LNCaP clone FGC (cell line): ENCODE data around the gene DLG4.
A peak's percentile ranks its signal among the peaks of the same experiment; 100 is the strongest.

Experiments
- DNase-seq: peaks from one replicate; pipeline ENCODE4 v3.0.0-alpha.2; 2011; ENCODE audit warnings: low read depth
- H3K4me3 ChIP-seq: 2 replicates; pipeline ENCODE4 v1.5.1; 2011; ENCODE audit warnings: mild to moderate bottlenecking, low read depth, low read length, control low read depth
- TF ChIP-seq, protein P1 (sequence below): IDR thresholded peaks from 2 replicates; pipeline ENCODE4 v1.5.1; 2012; ENCODE audit warnings: mild to moderate bottlenecking; ENCODE audit not compliant: control insufficient read depth, insufficient read depth; ENCODE audit errors: extremely low read depth

Gene DLG4

GRCh38 chr17:7240375-7240774 lies 20.7 kb upstream of the DLG4 start:
- TF ChIP-seq, protein P1, sequence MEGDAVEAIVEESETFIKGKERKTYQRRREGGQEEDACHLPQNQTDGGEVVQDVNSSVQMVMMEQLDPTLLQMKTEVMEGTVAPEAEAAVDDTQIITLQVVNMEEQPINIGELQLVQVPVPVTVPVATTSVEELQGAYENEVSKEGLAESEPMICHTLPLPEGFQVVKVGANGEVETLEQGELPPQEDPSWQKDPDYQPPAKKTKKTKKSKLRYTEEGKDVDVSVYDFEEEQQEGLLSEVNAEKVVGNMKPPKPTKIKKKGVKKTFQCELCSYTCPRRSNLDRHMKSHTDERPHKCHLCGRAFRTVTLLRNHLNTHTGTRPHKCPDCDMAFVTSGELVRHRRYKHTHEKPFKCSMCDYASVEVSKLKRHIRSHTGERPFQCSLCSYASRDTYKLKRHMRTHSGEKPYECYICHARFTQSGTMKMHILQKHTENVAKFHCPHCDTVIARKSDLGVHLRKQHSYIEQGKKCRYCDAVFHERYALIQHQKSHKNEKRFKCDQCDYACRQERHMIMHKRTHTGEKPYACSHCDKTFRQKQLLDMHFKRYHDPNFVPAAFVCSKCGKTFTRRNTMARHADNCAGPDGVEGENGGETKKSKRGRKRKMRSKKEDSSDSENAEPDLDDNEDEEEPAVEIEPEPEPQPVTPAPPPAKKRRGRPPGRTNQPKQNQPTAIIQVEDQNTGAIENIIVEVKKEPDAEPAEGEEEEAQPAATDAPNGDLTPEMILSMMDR = no peak
- peak overlapping the region; percentile 97 for H3K4me3 ChIP-seq
- DNase-seq = no peak

DNA sequence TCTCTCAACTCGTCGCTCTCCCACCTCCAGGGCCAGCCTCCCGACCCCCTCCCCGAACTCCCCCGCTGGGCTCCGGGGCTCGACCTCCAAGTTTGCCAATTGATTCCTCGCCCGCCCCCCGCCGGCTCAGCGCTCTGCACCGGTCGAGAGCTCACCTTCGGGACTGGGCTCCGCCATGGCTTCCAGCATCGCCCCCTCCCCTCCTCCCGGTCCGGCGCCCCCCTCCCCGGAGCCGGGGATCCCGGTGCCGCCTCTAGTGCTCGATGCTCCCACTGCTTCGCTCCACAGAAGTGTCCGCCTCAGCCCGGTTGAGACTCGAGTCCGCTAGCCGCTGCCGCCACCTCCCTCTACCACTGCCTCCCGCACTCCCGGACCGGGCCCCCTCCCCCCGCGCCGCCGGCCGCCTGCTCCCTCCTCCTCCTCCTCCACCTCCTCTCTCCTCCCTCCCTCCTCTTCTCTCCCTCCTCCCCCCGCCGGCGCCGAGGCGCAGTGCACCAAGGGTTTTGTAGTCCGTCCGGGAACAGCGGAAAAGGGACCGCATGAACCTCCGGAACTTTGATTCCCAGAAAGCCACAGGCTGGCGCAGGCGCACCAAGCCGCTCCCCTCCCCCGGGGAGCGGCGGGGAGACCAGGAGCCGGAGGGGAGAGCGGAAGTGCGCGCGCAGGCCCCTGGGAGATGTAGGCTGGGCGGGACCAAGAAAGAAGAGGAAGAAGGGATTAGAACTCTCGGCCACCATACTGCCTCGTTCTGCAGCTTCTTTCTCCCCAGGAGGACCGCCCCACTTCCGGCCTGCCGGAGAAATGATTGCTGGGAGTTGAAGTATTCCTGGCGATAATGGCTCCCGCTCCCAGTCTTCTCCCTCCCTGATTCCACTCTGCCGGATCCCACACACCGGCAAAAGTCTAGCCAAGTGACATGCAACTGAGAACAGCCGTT lies 19.7 kb upstream of the DLG4 start, which contains the start of gene PHF23:
TSS of gene PHF23 (minus strand) at position 367 of the 937 bp plus-strand sequence. CDS start at position 189, 178 bp downstream.
- TF ChIP-seq, protein P1 = no peak
- DNase-seq = peak; percentile 98
- H3K4me3 ChIP-seq = peak within 1 kb of the TSS; percentile 98

- peak overlapping the region; percentile 98 for H3K4me3 ChIP-seq
- DNase-seq = no peak
Measured at GRCh38 chr17:7238420-7239090, 18.9 kb upstream of the DLG4 start.

GRCh38 chr17:7237761-7238419 lies 18.3 kb upstream of the DLG4 start:
- peak overlapping the region; percentile 98 for H3K4me3 ChIP-seq
- no peak for DNase-seq
- TF ChIP-seq, protein P1 = no peak

More at GRCh38 chr17:7238420-7239090, 18.9 kb upstream of the DLG4 start:
- TF ChIP-seq, protein P1 = no peak

DNA sequence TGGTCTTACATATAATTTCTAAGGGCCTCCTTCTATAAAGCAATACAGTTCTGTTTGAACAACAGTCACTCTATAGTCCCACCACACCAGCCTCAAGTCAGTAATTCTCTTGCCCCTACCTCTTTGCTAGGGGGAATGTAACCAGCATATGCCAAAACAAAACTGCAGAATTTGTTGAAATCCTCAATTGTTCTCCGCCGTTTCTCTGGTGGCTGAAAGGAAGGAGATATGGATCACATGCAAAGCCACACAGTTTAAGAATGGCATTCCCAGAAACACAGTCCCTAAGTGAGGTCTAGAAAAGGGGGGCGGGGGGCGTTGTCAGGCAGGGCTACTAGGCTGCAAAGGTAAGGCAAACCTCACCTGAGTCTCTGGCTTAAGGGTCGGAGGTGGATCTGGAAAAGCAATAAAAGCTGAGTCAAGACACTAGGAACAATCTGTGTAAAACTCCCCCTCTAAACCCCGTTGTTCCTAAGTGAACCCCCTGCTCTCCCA lies 17.7 kb upstream of the DLG4 start:
- no peak for DNase-seq
- TF ChIP-seq, protein P1 = no peak

DNA sequence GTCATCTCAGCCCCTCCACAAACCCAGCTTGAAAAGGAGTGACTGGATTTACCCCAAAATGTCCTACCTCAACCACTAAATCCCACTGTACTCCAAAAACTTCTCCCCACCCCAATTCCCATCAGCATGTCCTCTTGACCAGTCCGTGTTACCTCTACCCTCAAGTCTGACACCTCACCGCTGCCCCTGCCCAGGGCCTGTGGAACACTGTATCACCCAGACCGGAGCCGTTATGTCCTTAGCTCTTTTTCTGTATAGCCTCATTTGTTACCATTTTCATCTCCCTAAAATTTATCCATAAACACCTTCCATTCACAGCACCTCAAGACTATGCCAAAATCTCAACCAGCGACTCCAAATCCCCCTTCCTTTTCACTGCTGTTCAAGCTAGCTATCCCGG lies 17.2 kb upstream of the DLG4 start:
- H3K4me3 ChIP-seq = peak overlapping the region; percentile 98; the same call in 1 of the 2 replicates
- DNase-seq = no peak
- TF ChIP-seq, protein P1 = no peak

More for the DNA sequence above, 17.7 kb upstream of the DLG4 start:
- H3K4me3 ChIP-seq = peak overlapping the region; percentile 98
